GM23248 (cell line): ENCODE data around the gene UBE2S.

Experiments used
- EZH2 ChIP-seq: fragments of 200-600 bp; sonication (generic); IDR thresholded peaks from 2 replicates; pipeline ENCODE4 v1.6.1; 2018; ENCODE audit warnings: antibody characterized with exemption, mild to moderate bottlenecking; ENCODE audit not compliant: insufficient read depth, poor library complexity, severe bottlenecking
- EZH2phosphoT487 ChIP-seq: fragments of 200-600 bp; sonication (generic); IDR thresholded peaks from 2 replicates; pipeline ENCODE4 v1.6.1; 2018; ENCODE audit warnings: antibody characterized with exemption, moderate library complexity, mild to moderate bottlenecking, low read depth; ENCODE audit not compliant: insufficient read depth

- TF ChIP-seq EZH2 (no peak), EZH2phosphoT487 (no peak)
Measured at GRCh38 chr19:55435020-55435419, 27.4 kb upstream of the UBE2S start.
